HG02588 (cell line): ENCODE measurements around the gene RPL41.

Source experiments
- ATAC-seq: cut with Tn5 transposase; IDR thresholded peaks from one replicate; pipeline ENCODE4 v1.9.1; 2021; ENCODE audit warnings: mild to moderate bottlenecking, moderate library complexity; ENCODE audit not compliant: unreplicated experiment

RPL41 gene

GRCh38 chr12:56127485-56127887, 11.1 kb downstream of the RPL41 start:
- ATAC-seq = no peak

GRCh38 chr12:56127888-56128669, 11.6 kb downstream of the RPL41 start, which contains the start of gene ESYT1:
TSS of gene ESYT1 (plus strand) at chr12:56128267. CDS start at chr12:56128320, 53 bp downstream.
- ATAC-seq = peak; percentile 89

- ATAC-seq = no peak
These were observed 12.3 kb downstream of the RPL41 start for GRCh38 chr12:56128670-56129205.

- no peak for ATAC-seq
These were observed 12.9 kb downstream of the RPL41 start for GRCh38 chr12:56129206-56129941.

- no peak for ATAC-seq
These were observed 13.6 kb downstream of the RPL41 start for GRCh38 chr12:56129942-56130495.

GRCh38 chr12:56130876-56131275, 14.4 kb downstream of the RPL41 start:
- ATAC-seq = no peak

- ATAC-seq = no peak
These were observed 18.5 kb downstream of the RPL41 start for GRCh38 chr12:56134897-56135296.

GRCh38 chr12:56137853-56138571, 21.6 kb downstream of the RPL41 start:
- no peak for ATAC-seq

- no peak for ATAC-seq
These were observed 25.7 kb downstream of the RPL41 start for GRCh38 chr12:56141946-56142784.

- ATAC-seq = no peak
These were observed 26.8 kb downstream of the RPL41 start for GRCh38 chr12:56143217-56143616.

- no peak for ATAC-seq
These were observed 27.4 kb downstream of the RPL41 start for GRCh38 chr12:56143870-56144269.

GRCh38 chr12:56145217-56145616, 28.8 kb downstream of the RPL41 start:
- no peak for ATAC-seq

- ATAC-seq = no peak
These were observed 30.3 kb downstream of the RPL41 start for GRCh38 chr12:56146492-56147460.

- ATAC-seq = no peak
These were observed 34.1 kb downstream of the RPL41 start for GRCh38 chr12:56150563-56150962.

- peak; percentile 42 for ATAC-seq
These were observed 35.3 kb downstream of the RPL41 start for GRCh38 chr12:56151672-56152131.

- peak; percentile 89 for ATAC-seq
These were observed 35.8 kb downstream of the RPL41 start, which contains the start of gene MYL6B for GRCh38 chr12:56152132-56152755. TSS of gene MYL6B (plus strand) at chr12:56152587. CDS start at chr12:56153919, 1,332 bp downstream.

- ATAC-seq = no peak
These were observed 36.6 kb downstream of the RPL41 start for GRCh38 chr12:56152756-56153677.
